Fibroblast of mammary gland (primary cell): ENCODE results near the gene KCNQ1OT1.

Experiments used
- DNase-seq: peaks from one replicate; pipeline ENCODE4 v3.0.0-alpha.2; 2010; ENCODE audit warnings: low read depth
- H3K4me3 ChIP-seq: 2 replicates; pipeline ENCODE4 v1.5.1; 2011; ENCODE audit warnings: low read depth, mild to moderate bottlenecking, low read length, moderate library complexity; ENCODE audit not compliant: control insufficient read depth
- CTCF ChIP-seq: conservative IDR thresholded peaks from 2 replicates; pipeline ENCODE4 v1.5.1; 2011; ENCODE audit warnings: low read depth, low read length, inconsistent platforms; ENCODE audit not compliant: control insufficient read depth, insufficient read depth

KCNQ1OT1 gene

DNA sequence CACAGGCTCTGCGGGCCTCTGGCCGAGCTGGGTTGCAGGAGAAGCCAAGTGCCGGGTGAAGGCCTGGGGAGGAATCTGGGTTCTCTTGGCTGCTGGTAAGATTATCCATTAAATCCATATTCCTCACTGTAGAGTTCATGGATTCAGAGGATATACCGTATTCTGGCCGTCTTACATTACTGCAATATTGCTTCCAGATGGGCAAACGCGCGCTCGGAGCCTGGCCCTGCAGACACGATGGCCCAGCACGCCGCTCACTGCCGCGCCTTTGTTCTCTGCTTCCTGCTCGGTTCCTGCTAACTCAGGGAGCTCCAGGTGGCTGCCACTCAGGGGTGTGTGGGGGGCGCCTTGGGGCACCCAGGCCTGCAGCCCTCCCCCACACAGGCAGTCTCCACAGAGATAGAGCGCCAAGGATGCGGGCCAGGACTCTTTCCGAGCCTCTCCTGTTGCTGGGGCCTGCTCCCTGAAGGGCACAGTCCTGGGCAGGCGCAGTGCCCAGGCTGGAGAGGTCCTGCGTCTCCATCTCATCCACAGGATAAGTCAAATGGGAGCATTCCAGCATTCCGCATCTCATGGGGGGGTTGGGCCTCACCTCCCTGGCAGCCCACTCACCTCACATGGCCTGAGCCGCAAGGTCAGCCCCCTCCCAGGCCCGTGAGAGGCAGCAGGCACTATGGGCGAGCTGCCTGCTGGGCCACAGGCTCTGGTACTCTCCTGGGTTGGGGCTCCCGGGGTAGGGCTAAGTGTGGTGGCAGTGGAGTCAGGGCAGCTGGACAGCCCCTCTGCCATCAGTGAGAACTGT, 14.1 kb upstream of the KCNQ1OT1 start:
- H3K4me3 ChIP-seq: no peak overlapping the region
- DNase-seq: no peak
- TF ChIP-seq CTCF: no peak

DNA sequence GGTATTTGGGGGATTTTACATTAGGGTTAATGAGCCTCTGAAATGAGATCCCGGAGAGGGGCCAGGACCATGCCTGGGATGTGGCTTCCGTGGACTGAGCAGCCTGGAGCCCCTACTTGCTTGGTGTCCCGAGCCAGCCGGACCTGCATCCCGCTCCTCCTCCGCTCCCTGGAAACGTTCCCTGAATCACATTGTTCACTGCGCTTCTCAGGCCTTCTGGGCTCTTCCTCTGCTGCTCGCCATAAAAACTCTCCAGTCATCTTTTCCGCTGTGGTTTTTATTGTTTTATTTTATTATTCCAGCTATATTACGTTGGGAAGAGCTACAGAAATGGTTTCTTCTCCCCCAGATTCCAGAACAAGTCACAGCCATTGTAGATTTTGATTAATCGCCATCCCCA, 13.3 kb upstream of the KCNQ1OT1 start:
- no peak for DNase-seq
- no peak for TF ChIP-seq CTCF
- H3K4me3 ChIP-seq: no peak overlapping the region

DNA sequence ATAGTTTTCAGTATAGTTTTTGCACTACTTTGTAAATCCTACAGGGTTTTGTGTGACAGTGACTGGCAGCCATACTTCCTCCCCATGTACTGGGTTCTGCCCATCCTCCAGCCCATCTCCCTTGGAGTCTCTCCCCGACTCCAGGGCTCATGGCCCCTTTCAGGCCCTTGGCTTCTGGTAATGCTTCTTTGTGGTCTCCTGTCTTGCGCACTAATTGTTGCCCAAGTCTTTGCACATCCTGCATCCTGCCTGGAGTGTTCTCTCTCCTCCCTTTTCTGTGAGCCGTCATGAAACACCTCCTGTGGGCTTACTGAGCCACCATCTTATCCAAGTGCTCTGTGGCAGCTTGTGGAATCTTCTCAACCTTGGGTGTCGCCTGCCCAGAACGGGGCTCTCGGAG, 11.4 kb upstream of the KCNQ1OT1 start:
- TF ChIP-seq CTCF: no peak
- no peak overlapping the region for H3K4me3 ChIP-seq
- DNase-seq: no peak

GRCh38 chr11:2709429-2709828, 9.6 kb upstream of the KCNQ1OT1 start:
- peak; percentile 52 for DNase-seq

GRCh38 chr11:2708757-2709281, 9.0 kb upstream of the KCNQ1OT1 start:
- DNase-seq: peak; percentile 42
- no peak for TF ChIP-seq CTCF
- H3K4me3 ChIP-seq: no peak overlapping the region

More at GRCh38 chr11:2709429-2709828, 9.6 kb upstream of the KCNQ1OT1 start:
- no peak overlapping the region for H3K4me3 ChIP-seq
- no peak for TF ChIP-seq CTCF

DNA sequence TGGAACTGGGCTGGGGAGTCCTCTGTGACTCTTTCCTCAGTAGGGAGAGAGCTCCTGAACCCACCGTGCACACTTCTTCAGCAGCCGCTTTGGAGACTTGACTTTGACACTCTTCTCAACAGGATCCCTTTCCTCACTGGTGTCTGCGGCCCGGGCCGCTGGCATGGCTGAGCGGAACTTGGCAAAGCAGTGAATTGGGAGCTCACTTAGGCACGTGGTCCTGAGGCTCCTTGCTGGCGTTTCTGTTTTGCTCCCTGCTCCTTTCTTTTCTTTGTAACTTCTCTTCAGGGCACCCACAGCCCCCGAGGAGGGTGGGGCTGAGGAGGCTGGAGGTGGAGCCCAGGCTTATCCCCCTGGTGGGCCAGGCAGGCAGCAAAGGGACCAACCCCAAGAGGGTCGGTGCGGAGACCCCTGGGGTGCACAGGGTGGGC, 8.4 kb upstream of the KCNQ1OT1 start:
- TF ChIP-seq CTCF: no peak
- H3K4me3 ChIP-seq: no peak overlapping the region
- no peak for DNase-seq
